Iris pigment epithelial cell (primary cell): ENCODE data around the gene ZNF573.
"Not testable (repeated sequence)": the region's sequence is repeated elsewhere in the genome, so short reads cannot be mapped to it uniquely, and the experiment has no call there.

Experiments
- DNase-seq: peaks from one replicate; pipeline ENCODE4 v3.0.0-alpha.2; 2011; ENCODE audit warnings: low read depth

ZNF573 gene

DNA sequence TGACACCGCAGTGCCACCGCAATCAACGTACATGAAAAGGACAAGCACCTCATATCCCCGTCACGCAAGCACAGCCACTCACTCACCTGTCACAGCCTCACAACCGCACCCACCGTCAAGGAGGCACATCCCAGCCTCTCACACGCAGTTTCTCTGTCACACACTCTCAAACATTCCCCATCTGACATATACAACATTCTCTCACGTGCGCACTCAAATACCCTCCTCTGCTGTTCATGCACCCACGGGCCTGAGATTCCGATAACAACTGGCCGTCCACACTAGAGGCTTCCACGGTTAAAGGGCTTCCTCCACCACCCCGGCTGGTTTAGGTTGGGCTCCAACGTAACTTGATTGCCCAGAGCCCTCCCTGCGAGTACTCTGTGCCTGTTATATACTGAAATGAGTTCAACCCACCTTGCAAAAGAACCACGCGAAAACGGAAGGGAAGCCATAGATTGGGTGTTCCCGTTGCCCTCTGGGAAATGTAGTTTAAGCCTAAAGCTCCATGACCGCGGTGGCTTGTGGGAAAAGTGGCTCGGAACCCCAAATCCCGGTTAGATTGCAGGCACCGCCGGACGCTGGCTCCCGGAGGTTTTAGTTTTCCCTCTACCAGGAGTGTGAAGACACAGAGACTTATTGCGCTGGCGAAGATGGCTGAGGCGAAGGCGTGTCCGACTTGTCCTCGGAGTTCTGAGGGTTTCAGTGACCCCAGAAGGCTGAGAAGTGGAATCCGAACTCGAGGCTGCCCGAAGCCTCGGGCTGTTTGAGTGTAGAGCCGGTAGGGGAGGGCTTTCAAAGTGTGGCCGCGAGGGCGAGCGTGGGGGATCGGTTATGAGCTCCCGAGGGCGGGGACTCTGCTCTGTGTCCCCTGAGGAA lies at the start of gene ZNF573:
TSS of gene ZNF573 (minus strand) at position 460 of the 879 bp plus-strand sequence. CDS start 5,857 bp downstream, outside the sequence.
- peak; percentile 92 for DNase-seq

DNA sequence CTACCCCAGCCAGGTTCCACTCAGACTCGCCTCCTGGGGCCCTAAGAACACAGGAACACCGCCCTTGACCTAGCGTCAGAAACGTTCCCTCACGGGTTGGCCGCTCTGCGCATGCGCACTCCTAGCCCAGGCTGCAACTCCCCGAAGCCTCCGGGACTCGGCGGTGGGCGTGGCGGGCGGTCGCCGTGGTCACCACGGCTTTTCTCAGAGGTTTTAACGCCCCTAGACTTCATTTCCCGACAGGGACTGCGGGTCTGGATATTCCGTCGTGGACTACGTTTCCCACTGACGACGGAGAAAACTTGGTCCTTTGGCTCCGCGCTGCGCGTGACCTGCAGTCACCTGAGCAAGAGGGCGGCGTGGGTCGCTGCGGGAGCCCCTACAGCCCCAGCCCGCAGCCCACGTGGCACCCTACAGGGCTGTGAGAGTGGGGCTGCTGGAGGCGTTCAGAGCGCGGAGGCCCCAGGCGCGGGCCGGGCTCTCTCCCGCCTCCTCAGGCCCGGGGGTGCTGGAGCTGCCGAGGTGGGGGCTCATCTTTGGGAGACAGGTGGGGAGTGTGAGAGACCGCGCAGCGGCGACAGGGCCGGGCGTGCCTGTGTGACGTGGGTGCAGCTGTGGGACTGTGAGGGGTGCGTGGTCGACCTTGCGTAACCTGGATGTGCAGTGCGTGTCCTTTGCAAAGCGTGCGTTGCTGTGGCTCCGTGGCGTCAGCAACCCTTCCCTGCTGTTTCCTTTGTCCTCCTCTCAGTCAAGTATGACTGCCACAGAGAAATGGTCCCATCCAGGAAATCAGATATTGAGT lies 38.0 kb upstream of the ZNF573 start:
- peak; percentile 57 for DNase-seq

DNA sequence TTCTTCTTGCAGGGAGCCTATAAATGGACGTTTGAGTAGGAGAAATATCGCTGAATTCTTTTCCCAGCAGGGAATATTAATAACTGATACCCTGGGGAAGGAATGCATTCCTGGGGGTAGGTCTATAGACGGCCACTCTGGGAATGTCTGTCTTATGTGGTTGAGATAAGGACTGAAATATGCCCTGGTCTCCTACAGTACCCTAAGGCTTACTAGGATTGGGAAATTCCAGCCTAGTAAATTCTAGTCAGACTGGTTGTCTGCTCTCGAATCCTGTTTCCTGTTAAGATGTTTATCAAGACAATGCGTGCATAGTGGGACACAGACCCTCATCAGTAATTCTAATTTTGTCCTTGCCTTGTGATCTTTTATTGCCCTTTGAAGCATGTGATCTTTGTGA lies 36.2 kb upstream of the ZNF573 start:
- DNase-seq, result not testable (repeated sequence)

DNA sequence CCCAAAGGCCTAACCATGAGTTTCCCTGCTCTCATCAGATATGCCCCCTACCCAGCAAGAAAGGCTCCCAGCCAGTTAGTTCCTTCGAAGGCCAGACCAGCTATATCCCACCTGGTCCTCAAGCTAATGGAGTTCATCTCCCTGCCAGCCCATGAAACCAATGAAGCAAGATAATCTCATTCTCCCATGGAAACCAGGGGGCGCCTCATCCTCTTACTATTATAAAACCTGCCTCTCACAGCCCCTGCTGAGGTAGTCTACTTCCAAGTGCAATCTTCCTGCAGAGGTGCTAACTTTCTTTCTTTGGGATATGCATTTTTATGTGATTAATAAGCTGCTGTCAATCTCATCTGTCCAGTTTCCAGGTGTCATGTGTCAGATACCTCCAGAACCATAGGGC lies 34.0 kb upstream of the ZNF573 start:
- no peak for DNase-seq

DNA sequence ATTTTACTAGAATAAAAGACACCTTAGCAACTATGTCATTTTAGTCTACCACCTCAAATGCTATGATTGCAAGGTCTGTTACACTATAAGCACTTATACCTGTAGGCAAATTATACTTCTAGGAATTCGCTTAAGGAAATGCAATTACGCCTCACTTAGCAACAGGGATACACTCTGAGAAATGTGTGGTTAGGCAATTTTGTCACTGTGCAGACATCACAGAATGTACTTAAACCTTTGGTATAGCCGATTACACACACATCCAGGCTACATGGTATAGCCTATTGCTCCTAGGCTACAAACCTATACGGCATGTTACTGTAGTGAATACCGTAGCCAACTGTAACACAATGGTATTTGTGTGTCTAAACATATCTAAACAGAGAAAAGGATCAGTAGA lies 30.0 kb upstream of the ZNF573 start:
- no peak for DNase-seq

DNA sequence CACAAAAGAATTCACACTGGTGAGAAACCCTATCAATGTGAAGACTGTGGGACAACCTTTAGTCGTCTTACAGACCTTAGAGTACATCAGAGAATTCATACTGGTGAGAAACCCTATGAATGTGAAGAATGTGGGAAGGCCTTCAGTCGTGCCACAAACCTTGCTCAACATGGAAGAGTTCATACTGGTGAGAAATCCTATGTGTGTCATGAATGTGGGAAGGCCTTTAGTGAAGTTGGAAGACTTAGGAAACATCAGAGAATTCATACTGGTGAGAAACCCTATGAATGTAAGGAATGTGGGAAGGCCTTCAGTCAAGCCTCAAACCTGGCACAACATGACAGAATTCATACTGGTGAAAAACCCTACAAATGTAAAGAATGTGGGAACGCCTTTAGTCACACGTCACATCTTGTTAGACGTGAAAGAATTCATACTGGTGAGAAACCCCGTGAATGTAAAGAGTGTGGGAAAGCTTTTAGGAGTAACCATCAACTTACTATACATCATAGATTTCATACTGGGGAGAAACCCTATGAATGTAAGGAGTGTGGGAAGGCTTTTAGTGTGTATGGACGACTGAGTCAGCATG lies 24.0 kb upstream of the ZNF573 start:
- DNase-seq, result no peak

DNA sequence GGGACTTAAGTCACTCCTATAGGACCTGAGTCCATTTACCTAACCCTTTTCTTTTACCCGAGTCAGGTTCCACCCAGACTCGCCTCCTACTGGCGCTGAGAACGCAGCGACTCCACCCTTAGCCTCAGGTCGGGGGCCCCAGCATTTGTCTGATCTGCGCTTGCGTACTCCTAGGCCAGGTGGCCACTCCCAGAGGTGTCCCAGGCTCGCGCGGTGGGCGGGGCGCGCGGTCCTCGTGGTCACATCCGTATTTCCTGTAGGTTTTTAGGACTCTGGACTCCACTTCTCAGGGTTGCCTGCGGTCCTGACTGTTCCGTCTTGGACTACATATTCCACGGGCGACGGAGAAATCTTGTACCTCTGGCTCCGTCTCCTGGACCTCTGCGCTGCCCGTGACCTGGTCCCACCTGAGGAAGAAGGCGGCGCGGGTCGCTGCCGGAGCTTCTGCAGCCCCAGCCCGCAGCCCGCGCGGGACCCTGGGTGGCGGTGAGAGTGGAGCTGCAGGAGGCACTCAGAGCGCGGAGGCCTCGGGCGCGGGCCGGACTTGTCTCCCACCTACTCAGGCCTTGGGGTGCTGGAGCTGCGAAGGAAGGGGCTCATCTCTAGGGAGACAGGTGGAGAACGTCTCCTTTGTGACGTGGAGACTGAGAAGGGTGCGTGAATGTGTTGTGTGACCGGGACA lies 11.0 kb upstream of the ZNF573 start:
- no peak for DNase-seq

DNA sequence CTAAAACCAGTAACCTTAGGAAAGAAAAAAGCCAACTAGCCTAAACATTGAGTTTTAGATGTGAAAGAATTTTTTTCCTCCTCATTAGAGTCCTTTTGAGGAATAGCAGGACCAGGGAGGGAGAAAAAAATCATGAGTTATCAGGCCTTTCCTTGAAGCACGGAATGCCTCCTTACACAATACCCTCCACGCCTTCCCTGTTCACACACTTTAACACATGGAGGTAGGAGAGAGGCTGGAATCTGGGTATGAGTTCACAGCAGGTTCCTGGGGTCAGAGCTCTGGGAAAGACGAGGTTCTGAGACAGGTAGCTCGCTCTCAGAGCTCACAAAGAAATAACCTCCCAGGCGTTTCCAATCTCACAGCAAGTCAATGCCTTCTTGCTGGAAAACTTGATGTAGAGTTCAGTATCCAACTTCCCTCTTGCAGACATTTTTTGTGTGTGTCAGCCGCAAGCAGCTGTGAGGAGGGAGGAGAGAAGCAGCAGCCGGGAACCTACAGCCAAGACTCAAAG lies 716 bp downstream of the ZNF573 start:
- peak; percentile 34 for DNase-seq

DNA sequence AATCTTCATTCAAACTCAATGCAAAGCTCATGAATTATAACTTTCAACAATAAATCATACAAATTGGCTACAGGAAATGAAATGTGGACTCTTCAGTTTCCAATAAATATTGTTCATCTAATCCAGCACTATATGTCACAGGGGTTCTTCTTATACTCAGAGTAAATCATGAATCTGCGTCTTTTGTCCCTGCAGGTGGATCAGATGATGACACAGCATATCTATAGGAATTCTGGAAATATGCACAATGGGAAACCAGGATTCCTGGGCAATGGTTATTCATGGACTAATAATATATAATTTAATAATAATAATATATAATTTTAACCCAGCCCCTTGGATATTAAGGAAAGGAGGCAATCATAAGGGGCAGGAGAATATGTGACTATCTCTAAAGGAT lies 8.4 kb downstream of the ZNF573 start:
- no peak for DNase-seq

DNA sequence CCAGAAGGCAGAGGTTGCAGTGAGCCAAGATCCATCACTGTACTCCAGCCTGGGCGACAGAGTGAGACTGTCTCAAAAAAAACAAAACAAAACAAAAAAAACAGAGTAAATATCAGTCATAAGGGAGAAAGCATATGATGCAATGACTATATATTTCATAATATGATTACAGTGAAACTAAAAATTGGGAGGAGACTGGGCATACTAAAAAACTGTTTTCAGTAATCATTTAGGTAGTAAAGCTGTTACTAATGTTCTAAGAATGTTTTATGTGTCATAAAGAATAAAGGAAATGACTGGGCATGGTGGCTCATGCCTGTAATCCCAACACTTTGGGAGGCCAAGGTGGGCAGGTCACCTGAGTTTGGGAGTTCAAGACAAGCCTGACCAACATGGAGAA lies 15.9 kb downstream of the ZNF573 start:
- peak; percentile 47 for DNase-seq

DNA sequence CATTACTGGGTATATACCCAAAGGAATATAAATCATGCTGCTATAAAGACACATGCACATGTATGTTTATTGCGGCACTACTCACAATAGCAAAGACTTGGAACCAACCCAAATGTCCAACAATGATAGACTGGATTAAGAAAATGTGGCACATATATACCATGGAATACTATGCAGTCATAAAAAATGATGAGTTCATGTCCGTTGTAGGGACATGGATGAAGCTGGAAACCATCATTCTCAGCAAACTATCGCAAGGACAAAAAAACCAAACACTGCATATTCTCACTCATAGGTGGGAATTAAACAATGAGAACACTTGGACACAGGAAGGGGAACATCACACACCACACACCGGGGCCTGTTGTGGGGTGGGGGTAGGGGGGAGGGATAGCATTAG lies 21.7 kb downstream of the ZNF573 start:
- DNase-seq, result not testable (repeated sequence)

DNA sequence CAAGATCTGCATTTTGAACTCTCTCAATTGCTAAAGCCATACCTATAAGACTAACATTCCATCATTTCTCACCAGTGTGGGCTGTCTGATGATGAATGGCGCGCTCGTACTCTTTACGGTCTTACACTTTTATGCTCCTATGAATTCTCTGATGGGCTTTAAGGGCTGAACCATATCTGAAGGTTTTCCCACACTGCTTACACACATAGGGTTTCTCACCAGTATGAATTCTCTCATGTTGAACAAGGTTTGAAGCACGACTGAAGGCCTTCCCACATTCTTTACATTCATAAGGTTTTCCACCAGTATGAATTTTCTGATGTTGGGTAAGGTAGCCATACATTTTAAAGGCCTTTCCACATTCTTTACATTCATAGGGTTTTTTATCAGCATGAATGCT lies 41.0 kb downstream of the ZNF573 start:
- peak; percentile 15 for DNase-seq

DNA sequence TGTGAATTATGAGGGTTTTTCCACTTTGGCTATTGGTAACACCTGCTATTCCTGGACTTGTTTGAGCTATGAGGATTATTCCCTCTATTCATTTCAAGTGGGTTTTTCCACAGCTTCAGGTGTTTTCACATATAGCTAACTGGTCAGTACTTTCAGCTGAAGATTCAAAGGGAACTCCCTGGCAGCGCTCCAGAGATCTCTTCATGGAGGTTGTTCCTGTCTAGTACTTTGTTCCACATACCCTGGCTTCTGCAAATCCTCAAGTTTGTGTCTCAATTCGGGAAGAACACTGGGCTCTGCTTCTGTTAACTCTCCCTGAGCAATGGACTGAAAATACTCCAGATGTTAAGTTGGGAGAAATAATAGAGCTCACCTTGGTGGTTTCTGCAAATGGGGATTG lies 54.2 kb downstream of the ZNF573 start:
- DNase-seq, result peak; percentile 2

DNA sequence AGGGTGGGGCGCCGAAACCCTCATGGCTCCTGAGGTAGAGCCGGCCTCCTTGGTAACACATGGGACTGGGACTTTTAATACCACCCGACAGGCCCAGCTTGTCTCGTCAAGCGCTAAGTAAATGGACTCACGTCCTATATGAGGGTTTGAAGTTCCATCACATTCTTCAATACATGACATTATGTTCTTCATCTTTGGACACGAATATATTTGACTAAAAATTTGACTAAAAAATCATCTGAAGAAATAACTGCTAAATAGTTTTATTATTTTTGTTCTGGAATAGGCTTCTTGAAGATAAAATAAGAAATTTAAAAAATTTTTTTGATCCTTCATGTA lies 59.5 kb downstream of the ZNF573 start:
- DNase-seq, result no peak

DNA sequence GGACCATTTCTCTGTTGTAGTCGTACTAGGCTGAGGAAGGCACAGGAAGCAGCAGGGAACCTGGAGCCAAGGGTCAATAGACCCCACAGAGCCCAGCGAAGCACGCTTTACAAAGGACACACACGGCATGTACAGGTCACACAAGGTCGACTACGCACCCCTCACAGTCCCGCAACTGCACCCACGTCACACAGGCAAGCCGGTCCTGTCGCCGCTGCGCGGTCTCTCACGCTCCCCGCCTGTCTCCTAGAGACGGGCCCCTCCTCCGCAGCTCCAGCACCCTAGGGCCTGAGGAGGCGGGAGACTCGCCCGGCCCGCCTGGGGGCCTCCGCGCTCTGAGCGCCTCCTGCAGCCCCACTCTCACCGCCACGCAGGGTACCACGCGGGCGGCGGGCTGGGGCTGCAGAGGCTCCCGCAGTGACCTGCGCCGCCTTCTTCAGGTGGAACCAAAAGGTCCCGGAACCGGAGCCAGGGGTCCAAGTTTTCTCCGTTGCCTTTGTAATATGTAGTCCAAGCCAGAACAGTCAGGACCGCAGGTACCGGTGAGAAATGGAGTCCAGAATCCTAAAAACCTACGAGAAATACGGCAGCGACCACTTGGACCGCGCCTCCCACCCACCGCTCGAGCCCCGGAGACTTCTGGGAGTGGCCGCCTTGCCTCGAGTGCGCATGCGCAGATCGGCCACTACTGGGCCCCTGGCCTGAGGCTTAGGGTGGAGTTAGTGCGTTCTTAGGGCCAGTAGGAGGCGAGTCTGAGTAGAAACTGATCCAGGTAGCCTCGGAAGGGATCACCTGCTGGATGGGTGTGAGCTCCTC lies 60.1 kb downstream of the ZNF573 start, which contains the start of gene ZNF607:
TSS of gene ZNF607 (minus strand) at position 651 of the 816 bp plus-strand sequence. CDS start 8,143 bp downstream, outside the sequence.
- DNase-seq, result peak; percentile 87

DNA sequence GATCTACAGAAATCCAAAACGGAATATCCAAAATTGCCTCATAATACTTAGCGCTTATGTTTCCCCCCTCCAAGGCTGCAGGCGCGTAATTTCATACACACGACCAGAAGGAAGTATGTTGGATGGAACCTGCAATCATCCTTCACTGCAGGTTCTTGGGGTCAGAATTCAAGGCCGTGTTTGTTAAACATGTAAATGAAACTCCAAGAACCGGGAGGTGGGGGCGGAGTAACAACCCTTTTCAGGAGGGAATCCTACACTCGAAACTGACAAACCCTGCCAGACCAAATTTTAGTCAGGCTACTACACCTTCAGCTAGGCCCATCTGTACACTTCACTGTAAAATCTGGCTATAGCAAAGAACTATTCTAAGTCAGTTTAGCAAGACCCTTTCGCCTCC lies 61.1 kb downstream of the ZNF573 start:
- DNase-seq, result no peak

DNA sequence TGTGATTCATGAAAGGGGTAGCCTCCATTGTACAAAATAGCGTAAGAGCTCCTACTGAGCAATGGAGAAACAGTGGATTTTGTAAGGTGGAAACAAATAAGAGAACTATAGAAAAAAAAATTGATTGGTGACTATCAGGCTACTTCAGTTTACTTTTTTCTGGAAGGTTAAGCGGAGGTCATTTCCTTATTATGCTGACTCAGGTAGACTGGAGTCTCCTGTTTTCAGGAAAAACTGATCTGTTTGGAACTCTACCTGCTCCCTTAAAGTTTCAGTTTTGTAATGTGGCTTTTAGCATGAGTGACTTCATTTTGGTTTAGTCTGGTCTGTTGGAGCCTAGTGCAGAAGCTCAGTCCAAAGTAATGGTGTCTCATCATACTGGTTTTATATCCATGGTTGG lies 63.2 kb downstream of the ZNF573 start:
- no peak for DNase-seq

DNA sequence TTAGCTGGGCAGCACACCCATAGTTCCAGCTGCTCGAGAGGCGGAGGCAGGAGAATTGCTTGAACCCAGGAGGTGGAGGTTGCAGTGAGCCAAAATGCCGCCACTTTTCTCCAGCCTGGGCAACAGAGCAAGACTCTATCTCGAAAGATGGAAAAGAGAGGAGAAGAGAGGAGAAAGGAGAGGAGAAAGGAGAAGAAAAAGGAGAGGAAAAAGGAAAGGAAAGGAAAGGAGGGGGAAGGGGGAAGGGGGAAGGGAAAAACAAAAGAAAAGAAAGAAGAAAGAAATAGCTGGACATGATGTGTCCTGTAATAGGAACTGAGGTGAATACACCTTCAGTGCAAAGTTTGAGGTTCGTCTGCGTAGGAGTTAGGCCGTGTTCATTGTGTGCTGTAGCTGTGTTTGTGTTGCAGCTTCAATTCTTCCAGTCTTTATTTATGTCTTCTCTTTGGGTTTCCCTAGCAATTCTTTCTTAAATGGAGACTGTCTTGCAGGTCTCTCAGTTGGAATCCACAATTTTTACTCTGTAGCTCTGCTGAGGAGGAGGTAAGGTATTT lies 73.3 kb downstream of the ZNF573 start:
- DNase-seq, result no peak

DNA sequence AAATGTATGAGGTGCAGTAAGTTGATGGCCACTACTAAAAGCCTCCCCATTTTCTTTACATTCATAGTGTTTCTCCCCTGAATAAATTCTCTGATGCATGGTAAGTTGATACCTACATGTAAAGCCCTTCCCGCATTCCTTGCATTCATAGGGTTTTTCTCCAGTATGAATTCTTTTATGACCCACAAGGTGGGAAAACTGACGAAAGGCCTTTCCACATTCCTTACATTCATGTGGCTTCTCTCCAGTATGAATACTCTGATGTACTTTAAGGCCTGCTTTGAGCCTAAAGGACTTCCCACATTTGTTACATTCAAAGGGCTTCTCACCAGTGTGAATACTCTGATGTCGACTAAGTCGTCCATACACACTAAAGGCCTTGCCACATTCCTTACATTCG lies 80.3 kb downstream of the ZNF573 start:
- DNase-seq, result peak; percentile 13

DNA sequence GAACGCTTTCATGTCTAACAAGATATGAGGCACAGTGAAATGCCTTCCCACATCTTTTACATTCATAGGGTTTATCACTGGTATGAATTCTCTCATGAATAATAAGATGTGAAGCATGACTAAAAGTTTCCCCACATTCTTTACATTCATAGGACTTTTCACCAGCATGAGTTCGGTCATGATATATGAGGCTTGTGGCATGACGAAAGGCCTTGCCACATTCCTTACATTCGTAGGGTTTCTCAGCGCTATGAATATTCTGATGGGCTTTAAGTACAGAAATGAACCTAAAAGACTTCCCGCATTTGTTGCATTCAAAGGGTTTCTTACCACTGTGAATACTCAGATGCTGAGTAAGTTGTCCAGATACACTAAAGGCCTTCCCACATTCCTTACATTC lies 81.2 kb downstream of the ZNF573 start:
- peak; percentile 5 for DNase-seq
